ENCODE measurements around the gene LY6G6F.

Gene LY6G6F

GRCh38 chr6:31663961-31664789 lies 42.5 kb upstream of the LY6G6F start:
- H3K4me3 ChIP-seq (ENCODE audit: low read depth, low read length), result peak overlapping the region; percentile 89
- H3K27ac ChIP-seq (ENCODE audit: low read depth, low read length), result peak overlapping the region; percentile 76; the same call in 1 of the 2 replicates
- H3K4me1 ChIP-seq (ENCODE audit: control insufficient read depth, insufficient read depth, low read length), result peaks cover 26% of the 10 kb centered on the region
- peak overlapping the region; percentile 96 for H3K9ac ChIP-seq (ENCODE audit: low read length)
- no peaks in the 10 kb centered on the region for H3K27me3 ChIP-seq (ENCODE audit: control insufficient read depth, insufficient read depth, low read length)
- no peaks in the 10 kb centered on the region for H3K9me3 ChIP-seq (ENCODE audit: control insufficient read depth, insufficient read depth, low read depth, low read length)
- H3K36me3 ChIP-seq (ENCODE audit: control insufficient read depth, insufficient read depth, low read length), result peaks cover 50% of the 10 kb centered on the region

- peak within 1 kb of the TSS; percentile 96 for H3K9ac ChIP-seq (ENCODE audit: low read length)
- peak within 1 kb of the TSS; percentile 89 for H3K4me3 ChIP-seq (ENCODE audit: low read depth, low read length)
- no peaks in the 10 kb centered on the region for H3K9me3 ChIP-seq (ENCODE audit: control insufficient read depth, insufficient read depth, low read depth, low read length)
- peak within 1 kb of the TSS; percentile 76 for H3K27ac ChIP-seq (ENCODE audit: low read depth, low read length)
- H3K27me3 ChIP-seq (ENCODE audit: control insufficient read depth, insufficient read depth, low read length), result no peaks in the 10 kb centered on the region
- peaks cover 58% of the 10 kb centered on the region for H3K36me3 ChIP-seq (ENCODE audit: control insufficient read depth, insufficient read depth, low read length)
- H3K4me1 ChIP-seq (ENCODE audit: control insufficient read depth, insufficient read depth, low read length), result peaks cover 22% of the 10 kb centered on the region
These were observed 41.7 kb upstream of the LY6G6F start, which contains the start of gene GPANK1 for GRCh38 chr6:31664790-31665500. TSS of gene GPANK1 (minus strand) at chr6:31664997. CDS start at chr6:31664478, 519 bp downstream.

GRCh38 chr6:31665501-31666336 lies 40.9 kb upstream of the LY6G6F start, which contains the start of gene CSNK2B:
TSS of gene CSNK2B (plus strand) at chr6:31666080. CDS start at chr6:31666832, 752 bp downstream.
- Histone ChIP-seq H3K27ac (ENCODE audit: low read depth, low read length) (peak within 1 kb of the TSS; percentile 76), H3K9me3 (ENCODE audit: control insufficient read depth, insufficient read depth, low read depth, low read length) (no peaks in the 10 kb centered on the region), H3K9ac (ENCODE audit: low read length) (peak within 1 kb of the TSS; percentile 96), H3K4me3 (ENCODE audit: low read depth, low read length) (peak within 1 kb of the TSS; percentile 89), H3K27me3 (ENCODE audit: control insufficient read depth, insufficient read depth, low read length) (no peaks in the 10 kb centered on the region), H3K4me1 (ENCODE audit: control insufficient read depth, insufficient read depth, low read length) (peaks cover 22% of the 10 kb centered on the region), H3K36me3 (ENCODE audit: control insufficient read depth, insufficient read depth, low read length) (peaks cover 66% of the 10 kb centered on the region)

- peak overlapping the region; percentile 89 for H3K4me3 ChIP-seq (ENCODE audit: low read depth, low read length)
- no peaks in the 10 kb centered on the region for H3K27me3 ChIP-seq (ENCODE audit: control insufficient read depth, insufficient read depth, low read length)
- H3K4me1 ChIP-seq (ENCODE audit: control insufficient read depth, insufficient read depth, low read length), result peaks cover 17% of the 10 kb centered on the region
- peak overlapping the region; percentile 26; the same call in 1 of the 2 replicates for H3K27ac ChIP-seq (ENCODE audit: low read depth, low read length)
- no peaks in the 10 kb centered on the region for H3K9me3 ChIP-seq (ENCODE audit: control insufficient read depth, insufficient read depth, low read depth, low read length)
- H3K36me3 ChIP-seq (ENCODE audit: control insufficient read depth, insufficient read depth, low read length), result peaks cover 73% of the 10 kb centered on the region
- H3K9ac ChIP-seq (ENCODE audit: low read length), result peak overlapping the region; percentile 88
These were observed 40.2 kb upstream of the LY6G6F start for GRCh38 chr6:31666337-31666965.

- H3K9me3 ChIP-seq (ENCODE audit: control insufficient read depth, insufficient read depth, low read depth, low read length), result no peaks in the 10 kb centered on the region
- peaks cover 69% of the 10 kb centered on the region for H3K36me3 ChIP-seq (ENCODE audit: control insufficient read depth, insufficient read depth, low read length)
- no peak within 1 kb of the TSS for H3K27ac ChIP-seq (ENCODE audit: low read depth, low read length)
- H3K4me1 ChIP-seq (ENCODE audit: control insufficient read depth, insufficient read depth, low read length), result 0 out of 2 replicates have a peak, but pooled peaks cover 4% of the 10 kb centered on the region
- no peak within 1 kb of the TSS for H3K4me3 ChIP-seq (ENCODE audit: low read depth, low read length)
- no peaks in the 10 kb centered on the region for H3K27me3 ChIP-seq (ENCODE audit: control insufficient read depth, insufficient read depth, low read length)
- no peak within 1 kb of the TSS for H3K9ac ChIP-seq (ENCODE audit: low read length)
These were observed 37.0 kb upstream of the LY6G6F start, which contains the start of gene LY6G5B for GRCh38 chr6:31669676-31670075. TSS of gene LY6G5B (plus strand) at chr6:31669976. CDS start at chr6:31670951, 975 bp downstream.

GRCh38 chr6:31676322-31676903 lies 30.3 kb upstream of the LY6G6F start:
- no peak overlapping the region for H3K4me3 ChIP-seq (ENCODE audit: low read depth, low read length)
- peaks cover 2% of the 10 kb centered on the region; the same call in 1 of the 2 replicates for H3K4me1 ChIP-seq (ENCODE audit: control insufficient read depth, insufficient read depth, low read length)
- no peaks in the 10 kb centered on the region for H3K9me3 ChIP-seq (ENCODE audit: control insufficient read depth, insufficient read depth, low read depth, low read length)
- H3K36me3 ChIP-seq (ENCODE audit: control insufficient read depth, insufficient read depth, low read length), result peaks cover 21% of the 10 kb centered on the region
- no peak overlapping the region for H3K9ac ChIP-seq (ENCODE audit: low read length)
- H3K27ac ChIP-seq (ENCODE audit: low read depth, low read length), result no peak overlapping the region
- H3K27me3 ChIP-seq (ENCODE audit: control insufficient read depth, insufficient read depth, low read length), result peaks cover 7% of the 10 kb centered on the region

- no peak overlapping the region for H3K4me3 ChIP-seq (ENCODE audit: low read depth, low read length)
- H3K9me3 ChIP-seq (ENCODE audit: control insufficient read depth, insufficient read depth, low read depth, low read length), result no peaks in the 10 kb centered on the region
- H3K36me3 ChIP-seq (ENCODE audit: control insufficient read depth, insufficient read depth, low read length), result peaks cover 16% of the 10 kb centered on the region
- H3K27ac ChIP-seq (ENCODE audit: low read depth, low read length), result no peak overlapping the region
- no peak overlapping the region for H3K9ac ChIP-seq (ENCODE audit: low read length)
- H3K27me3 ChIP-seq (ENCODE audit: control insufficient read depth, insufficient read depth, low read length), result peaks cover 12% of the 10 kb centered on the region
- H3K4me1 ChIP-seq (ENCODE audit: control insufficient read depth, insufficient read depth, low read length), result peaks cover 2% of the 10 kb centered on the region; the same call in 1 of the 2 replicates
These were observed 29.8 kb upstream of the LY6G6F start for GRCh38 chr6:31676904-31677303.

- Histone ChIP-seq H3K9ac (ENCODE audit: low read length) (no peak overlapping the region), H3K4me3 (ENCODE audit: low read depth, low read length) (no peak overlapping the region), H3K27me3 (ENCODE audit: control insufficient read depth, insufficient read depth, low read length) (peaks cover 17% of the 10 kb centered on the region), H3K9me3 (ENCODE audit: control insufficient read depth, insufficient read depth, low read depth, low read length) (no peaks in the 10 kb centered on the region), H3K4me1 (ENCODE audit: control insufficient read depth, insufficient read depth, low read length) (peaks cover 2% of the 10 kb centered on the region; the same call in 1 of the 2 replicates), H3K36me3 (ENCODE audit: control insufficient read depth, insufficient read depth, low read length) (peaks cover 9% of the 10 kb centered on the region), H3K27ac (ENCODE audit: low read depth, low read length) (no peak overlapping the region)
These were observed 28.7 kb upstream of the LY6G6F start for GRCh38 chr6:31677955-31678354.

GRCh38 chr6:31680226-31681134 lies 26.2 kb upstream of the LY6G6F start, which contains the start of gene LY6G5C:
TSS of gene LY6G5C (minus strand) at chr6:31681067. CDS start at chr6:31680373, 694 bp downstream.
- peak within 1 kb of the TSS; percentile 28 for H3K9ac ChIP-seq (ENCODE audit: low read length)
- no peaks in the 10 kb centered on the region for H3K36me3 ChIP-seq (ENCODE audit: control insufficient read depth, insufficient read depth, low read length)
- peak within 1 kb of the TSS; percentile 60 for H3K4me3 ChIP-seq (ENCODE audit: low read depth, low read length)
- H3K4me1 ChIP-seq (ENCODE audit: control insufficient read depth, insufficient read depth, low read length), result peaks cover 8% of the 10 kb centered on the region
- H3K27ac ChIP-seq (ENCODE audit: low read depth, low read length), result no peak within 1 kb of the TSS
- H3K27me3 ChIP-seq (ENCODE audit: control insufficient read depth, insufficient read depth, low read length), result peaks cover 17% of the 10 kb centered on the region
- H3K9me3 ChIP-seq (ENCODE audit: control insufficient read depth, insufficient read depth, low read depth, low read length), result no peaks in the 10 kb centered on the region

Measured in HUES6 (cell line).